Stomach smooth muscle (tissue), 2 donors: ENCODE results near the gene ABCC4.
A peak's percentile ranks its signal among the peaks of the same experiment; 100 is the strongest.

Experiments
- H3K27ac ChIP-seq: one replicate; pipeline ENCODE4 v1.7.0; 2013; ENCODE audit warnings: mild to moderate bottlenecking, low read length, inconsistent platforms
- H3K27me3 ChIP-seq, 2 donors: one replicate each; pipeline ENCODE4 v1.7.0; 2013; ENCODE audit warnings: low read length in 2 of 2; ENCODE audit not compliant: insufficient read depth in 2 of 2, control insufficient read depth in 1 of 2
- H3K36me3 ChIP-seq, 2 donors: one replicate each; pipeline ENCODE4 v1.7.0; 2013; ENCODE audit warnings: low read length in 2 of 2; ENCODE audit not compliant: control insufficient read depth in 2 of 2, insufficient read depth in 2 of 2
- H3K4me1 ChIP-seq: one replicate; pipeline ENCODE4 v1.7.0; 2013; ENCODE audit warnings: low read length; ENCODE audit not compliant: control insufficient read depth, insufficient read depth
- H3K4me3 ChIP-seq, 2 donors: one replicate each; pipeline ENCODE4 v1.7.0; 2013; ENCODE audit warnings: low read length in 2 of 2
- H3K9ac ChIP-seq, 2 donors: one replicate each; pipeline ENCODE4 v1.7.0; 2013; ENCODE audit warnings: low read length in 2 of 2, mild to moderate bottlenecking in 1 of 2
- H3K9me3 ChIP-seq, 2 donors: one replicate each; pipeline ENCODE4 v1.7.0; 2013; ENCODE audit warnings: low read length in 2 of 2; ENCODE audit not compliant: control insufficient read depth in 2 of 2
- donor health status: healthy.
- donor health status: Pancreatic carcinoma.

ABCC4 gene, protein sequence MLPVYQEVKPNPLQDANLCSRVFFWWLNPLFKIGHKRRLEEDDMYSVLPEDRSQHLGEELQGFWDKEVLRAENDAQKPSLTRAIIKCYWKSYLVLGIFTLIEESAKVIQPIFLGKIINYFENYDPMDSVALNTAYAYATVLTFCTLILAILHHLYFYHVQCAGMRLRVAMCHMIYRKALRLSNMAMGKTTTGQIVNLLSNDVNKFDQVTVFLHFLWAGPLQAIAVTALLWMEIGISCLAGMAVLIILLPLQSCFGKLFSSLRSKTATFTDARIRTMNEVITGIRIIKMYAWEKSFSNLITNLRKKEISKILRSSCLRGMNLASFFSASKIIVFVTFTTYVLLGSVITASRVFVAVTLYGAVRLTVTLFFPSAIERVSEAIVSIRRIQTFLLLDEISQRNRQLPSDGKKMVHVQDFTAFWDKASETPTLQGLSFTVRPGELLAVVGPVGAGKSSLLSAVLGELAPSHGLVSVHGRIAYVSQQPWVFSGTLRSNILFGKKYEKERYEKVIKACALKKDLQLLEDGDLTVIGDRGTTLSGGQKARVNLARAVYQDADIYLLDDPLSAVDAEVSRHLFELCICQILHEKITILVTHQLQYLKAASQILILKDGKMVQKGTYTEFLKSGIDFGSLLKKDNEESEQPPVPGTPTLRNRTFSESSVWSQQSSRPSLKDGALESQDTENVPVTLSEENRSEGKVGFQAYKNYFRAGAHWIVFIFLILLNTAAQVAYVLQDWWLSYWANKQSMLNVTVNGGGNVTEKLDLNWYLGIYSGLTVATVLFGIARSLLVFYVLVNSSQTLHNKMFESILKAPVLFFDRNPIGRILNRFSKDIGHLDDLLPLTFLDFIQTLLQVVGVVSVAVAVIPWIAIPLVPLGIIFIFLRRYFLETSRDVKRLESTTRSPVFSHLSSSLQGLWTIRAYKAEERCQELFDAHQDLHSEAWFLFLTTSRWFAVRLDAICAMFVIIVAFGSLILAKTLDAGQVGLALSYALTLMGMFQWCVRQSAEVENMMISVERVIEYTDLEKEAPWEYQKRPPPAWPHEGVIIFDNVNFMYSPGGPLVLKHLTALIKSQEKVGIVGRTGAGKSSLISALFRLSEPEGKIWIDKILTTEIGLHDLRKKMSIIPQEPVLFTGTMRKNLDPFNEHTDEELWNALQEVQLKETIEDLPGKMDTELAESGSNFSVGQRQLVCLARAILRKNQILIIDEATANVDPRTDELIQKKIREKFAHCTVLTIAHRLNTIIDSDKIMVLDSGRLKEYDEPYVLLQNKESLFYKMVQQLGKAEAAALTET (N-terminal part only)

DNA sequence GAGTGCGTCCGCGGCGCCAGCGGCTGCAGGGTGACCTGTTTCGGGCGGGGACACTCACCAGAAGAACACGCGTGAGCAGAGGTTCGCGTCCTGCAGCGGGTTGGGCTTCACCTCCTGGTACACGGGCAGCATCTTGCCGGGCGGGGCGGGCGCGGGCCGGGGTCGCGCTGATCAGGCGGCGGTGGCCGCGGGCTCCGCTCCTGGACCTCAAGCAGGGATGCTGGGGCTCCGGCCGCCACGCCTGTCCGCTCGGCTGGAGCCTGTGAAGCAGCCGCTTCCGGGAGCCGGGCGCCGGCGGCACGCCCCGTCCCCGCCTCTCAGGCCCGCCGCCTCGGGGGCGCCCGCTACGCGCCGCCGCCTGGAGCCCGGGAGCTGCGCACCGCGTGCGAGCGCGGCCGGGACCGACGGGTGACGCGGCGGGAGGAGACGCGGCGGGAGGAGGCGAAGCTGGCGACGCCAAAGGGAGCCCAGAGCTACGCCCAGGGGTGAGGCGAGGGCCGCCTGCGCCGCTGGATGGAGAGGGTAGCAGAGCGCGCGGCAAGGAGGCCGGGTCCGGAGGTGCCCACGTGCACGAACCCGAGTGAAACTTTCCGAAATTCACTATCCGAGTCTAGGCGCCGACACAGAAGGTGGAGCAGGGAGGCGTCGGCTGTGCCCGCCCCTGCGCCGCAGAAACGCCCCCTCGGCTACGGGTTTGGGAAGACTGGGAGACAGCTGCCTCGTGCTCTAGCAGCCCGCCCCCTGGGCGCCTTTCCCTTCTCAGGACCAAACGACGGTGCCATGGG, at the start of gene ABCC4:
Gene ABCC4, minus strand, starts transcription at position 269 of the 785 bp plus-strand sequence. Its CDS starts 137 bp downstream, at position 132.
- Histone ChIP-seq H3K27me3 (no peaks in the 10 kb centered on the region), H3K9me3 (no peaks in the 10 kb centered on the region), H3K27ac (peak within 1 kb of the TSS; percentile 66), H3K4me3 (peak within 1 kb of the TSS; percentile 84 to 90), H3K4me1 (peaks cover 15% of the 10 kb centered on the region), H3K36me3 (no peaks in the 10 kb centered on the region), H3K9ac (peak within 1 kb of the TSS; percentile 29 to 75)

GRCh38 chr13:95349267-95349666, 48.0 kb upstream of the ABCC4 start:
- no peak overlapping the region for H3K27ac ChIP-seq
- no peak overlapping the region for H3K4me3 ChIP-seq
- H3K4me1 ChIP-seq: no peaks in the 10 kb centered on the region
- H3K9me3 ChIP-seq: no peaks in the 10 kb centered on the region
- H3K27me3 ChIP-seq: no peaks in the 10 kb centered on the region
- H3K36me3 ChIP-seq: no peaks in the 10 kb centered on the region
- no peak overlapping the region for H3K9ac ChIP-seq

GRCh38 chr13:95343944-95344343, 42.7 kb upstream of the ABCC4 start:
- Histone ChIP-seq H3K4me1 (peaks cover 8% of the 10 kb centered on the region), H3K9ac (no peak overlapping the region), H3K36me3 (no peaks in the 10 kb centered on the region), H3K9me3 (no peaks in the 10 kb centered on the region), H3K4me3 (no peak overlapping the region), H3K27ac (no peak overlapping the region), H3K27me3 (no peaks in the 10 kb centered on the region)

GRCh38 chr13:95341441-95341840, 40.2 kb upstream of the ABCC4 start:
- H3K4me1 ChIP-seq: peaks cover 12% of the 10 kb centered on the region
- no peak overlapping the region for H3K9ac ChIP-seq
- H3K27ac ChIP-seq: no peak overlapping the region
- no peaks in the 10 kb centered on the region for H3K36me3 ChIP-seq
- H3K4me3 ChIP-seq: no peak overlapping the region
- no peaks in the 10 kb centered on the region for H3K27me3 ChIP-seq
- H3K9me3 ChIP-seq: no peaks in the 10 kb centered on the region

GRCh38 chr13:95338905-95339304, 37.7 kb upstream of the ABCC4 start:
- Histone ChIP-seq H3K27ac (peak overlapping the region; percentile 38), H3K4me1 (peaks cover 12% of the 10 kb centered on the region)

GRCh38 chr13:95337597-95337996, 36.3 kb upstream of the ABCC4 start:
- Histone ChIP-seq H3K4me1 (peaks cover 12% of the 10 kb centered on the region), H3K27me3 (no peaks in the 10 kb centered on the region), H3K9ac (no peak overlapping the region), H3K4me3 (no peak overlapping the region), H3K27ac (peak overlapping the region; percentile 69), H3K9me3 (no peaks in the 10 kb centered on the region), H3K36me3 (no peaks in the 10 kb centered on the region)

More at GRCh38 chr13:95338905-95339304, 37.7 kb upstream of the ABCC4 start:
- Histone ChIP-seq H3K27me3 (no peaks in the 10 kb centered on the region), H3K36me3 (no peaks in the 10 kb centered on the region), H3K4me3 (no peak overlapping the region), H3K9ac (no peak overlapping the region), H3K9me3 (no peaks in the 10 kb centered on the region)

- H3K27me3 ChIP-seq: no peaks in the 10 kb centered on the region
- H3K4me3 ChIP-seq: no peak overlapping the region
- H3K9ac ChIP-seq: no peak overlapping the region
- peaks cover 12% of the 10 kb centered on the region for H3K4me1 ChIP-seq
- no peak overlapping the region for H3K27ac ChIP-seq
- H3K9me3 ChIP-seq: no peaks in the 10 kb centered on the region
- H3K36me3 ChIP-seq: no peaks in the 10 kb centered on the region
Observed at GRCh38 chr13:95335667-95336066, 34.4 kb upstream of the ABCC4 start.

GRCh38 chr13:95328386-95328785, 27.1 kb upstream of the ABCC4 start:
- Histone ChIP-seq H3K27me3 (no peaks in the 10 kb centered on the region), H3K4me1 (no peaks in the 10 kb centered on the region), H3K4me3 (no peak overlapping the region), H3K9ac (no peak overlapping the region), H3K9me3 (peaks cover 0 to 3% of the 10 kb centered on the region in 2 donors), H3K27ac (no peak overlapping the region), H3K36me3 (no peaks in the 10 kb centered on the region)

GRCh38 chr13:95327190-95327589, 25.9 kb upstream of the ABCC4 start:
- H3K4me3 ChIP-seq: no peak overlapping the region
- H3K9me3 ChIP-seq: peaks cover 0 to 3% of the 10 kb centered on the region in 2 donors
- H3K27ac ChIP-seq: no peak overlapping the region
- H3K36me3 ChIP-seq: no peaks in the 10 kb centered on the region
- no peaks in the 10 kb centered on the region for H3K4me1 ChIP-seq
- H3K9ac ChIP-seq: no peak overlapping the region
- H3K27me3 ChIP-seq: no peaks in the 10 kb centered on the region

DNA sequence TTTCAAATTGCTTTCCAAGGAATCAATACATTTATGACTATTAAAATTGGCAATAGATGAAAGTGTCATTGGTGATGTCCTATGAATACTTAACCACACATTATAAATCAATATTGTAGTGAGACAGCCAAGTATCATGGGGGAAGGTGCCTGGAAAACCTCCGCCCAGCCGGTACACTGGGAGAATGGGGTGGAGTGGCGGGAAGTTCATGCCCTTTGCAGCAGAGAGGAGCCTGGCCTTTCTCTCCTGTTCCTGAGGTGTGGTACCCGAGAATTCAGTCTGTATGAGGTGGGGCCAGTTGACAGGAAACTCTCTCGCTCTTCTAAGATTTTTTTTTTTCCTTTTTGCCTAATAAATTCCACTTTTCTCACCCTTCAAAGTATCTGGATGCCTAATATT, 25.4 kb upstream of the ABCC4 start:
- peak overlapping the region; percentile 18 for H3K27ac ChIP-seq
- H3K9ac ChIP-seq: no peak overlapping the region
- peaks cover 0 to 3% of the 10 kb centered on the region in 2 donors for H3K9me3 ChIP-seq

More for the DNA sequence above, 25.4 kb upstream of the ABCC4 start:
- H3K4me1 ChIP-seq: no peaks in the 10 kb centered on the region
- H3K36me3 ChIP-seq: no peaks in the 10 kb centered on the region
- no peak overlapping the region for H3K4me3 ChIP-seq
- no peaks in the 10 kb centered on the region for H3K27me3 ChIP-seq
